Trophoblast cell (in vitro differentiated cells and primary cell): ENCODE results near the gene IGFBP2.

Source experiments
- DNase-seq, 2 donors: peaks; one replicate each; pipeline ENCODE4 v3.0.0-alpha.2; 2016
- H2AFZ ChIP-seq: 2 replicates; pipeline ENCODE4 v1.6.1; 2013; ENCODE audit warnings: low read length, moderate library complexity, mild to moderate bottlenecking; ENCODE audit not compliant: insufficient read depth, poor library complexity
- H2AK5ac ChIP-seq: 2 replicates; pipeline ENCODE4 v1.6.1; 2013; ENCODE audit warnings: mild to moderate bottlenecking, low read length
- H2BK120ac ChIP-seq: 2 replicates; pipeline ENCODE4 v1.6.1; 2013; ENCODE audit warnings: low read length, mild to moderate bottlenecking, moderate library complexity; ENCODE audit not compliant: insufficient read depth, poor library complexity
- H2BK12ac ChIP-seq: 2 replicates; pipeline ENCODE4 v1.6.1; 2013; ENCODE audit warnings: mild to moderate bottlenecking, low read length, moderate library complexity
- H2BK5ac ChIP-seq: 2 replicates; pipeline ENCODE4 v1.6.1; 2013; ENCODE audit warnings: low read length, low read depth, moderate library complexity, mild to moderate bottlenecking; ENCODE audit not compliant: poor library complexity
- H3K14ac ChIP-seq: 2 replicates; pipeline ENCODE4 v1.6.1; 2013; ENCODE audit warnings: mild to moderate bottlenecking, low read length
- H3K18ac ChIP-seq: 2 replicates; pipeline ENCODE4 v1.6.1; 2013; ENCODE audit warnings: mild to moderate bottlenecking, low read length
- H3K23ac ChIP-seq: 2 replicates; pipeline ENCODE4 v1.6.1; 2013; ENCODE audit warnings: low read length
- H3K27ac ChIP-seq: 2 replicates; pipeline ENCODE4 v1.5.1; 2013; ENCODE audit warnings: low read depth, mild to moderate bottlenecking, inconsistent platforms, low read length, moderate library complexity
- H3K27me3 ChIP-seq: 2 replicates; pipeline ENCODE4 v1.6.1; 2013; ENCODE audit warnings: inconsistent platforms, mild to moderate bottlenecking, low read length, moderate library complexity; ENCODE audit not compliant: insufficient read depth
- H3K36me3 ChIP-seq, 2 experiments: 1 replicate in 1 of 2; 2 replicates in 1 of 2; pipeline ENCODE4 v1.6.1; 2013; ENCODE audit warnings: low read length in 2 of 2, mild to moderate bottlenecking in 2 of 2, moderate library complexity in 1 of 2; ENCODE audit not compliant: insufficient read depth in 2 of 2, control insufficient read depth in 1 of 2
- H3K4ac ChIP-seq: 2 replicates; pipeline ENCODE4 v1.6.1; 2013; ENCODE audit warnings: low read depth, mild to moderate bottlenecking, low read length, moderate library complexity
- H3K4me1 ChIP-seq, 2 experiments: 1 replicate in 1 of 2; 2 replicates in 1 of 2; pipeline ENCODE4 v1.6.1; 2013; ENCODE audit warnings: low read length in 2 of 2, mild to moderate bottlenecking in 2 of 2, moderate library complexity in 1 of 2; ENCODE audit not compliant: insufficient read depth in 2 of 2, control insufficient read depth in 1 of 2
- H3K4me2 ChIP-seq: 2 replicates; pipeline ENCODE4 v1.6.1; 2013; ENCODE audit warnings: inconsistent platforms, mild to moderate bottlenecking, low read length, moderate library complexity
- H3K4me3 ChIP-seq: 2 replicates; pipeline ENCODE4 v1.5.1; 2013; ENCODE audit warnings: mild to moderate bottlenecking, low read depth, low read length, inconsistent platforms
- H3K79me1 ChIP-seq: one replicate; pipeline ENCODE4 v1.6.1; 2013; ENCODE audit warnings: low read length
- H3K79me2 ChIP-seq: 2 replicates; pipeline ENCODE4 v1.6.1; 2013; ENCODE audit warnings: low read length, mild to moderate bottlenecking; ENCODE audit not compliant: control insufficient read depth, insufficient read depth, poor library complexity
- H3K9ac ChIP-seq: 2 replicates; pipeline ENCODE4 v1.6.1; 2013; ENCODE audit warnings: mild to moderate bottlenecking, low read length
- H3K9me3 ChIP-seq: 2 replicates; pipeline ENCODE4 v1.6.1; 2013; ENCODE audit warnings: low read depth, mild to moderate bottlenecking, control low read depth, inconsistent platforms, low read length; ENCODE audit not compliant: insufficient read depth
- H4K12ac ChIP-seq: 2 replicates; pipeline ENCODE4 v1.6.1; 2013; ENCODE audit warnings: low read depth, mild to moderate bottlenecking, low read length, moderate library complexity
- H4K8ac ChIP-seq: 2 replicates; pipeline ENCODE4 v1.6.1; 2013; ENCODE audit warnings: low read depth, mild to moderate bottlenecking, low read length, moderate library complexity
- H4K91ac ChIP-seq: one replicate; pipeline ENCODE4 v1.6.1; 2013; ENCODE audit warnings: low read depth, mild to moderate bottlenecking, low read length, moderate library complexity
- WGBS: extraction: QIAGEN DNeasy Blood & Tissue Kit; methylation state at CpG from one replicate; pipeline ENCODE4 v1.1.7; 2013; ENCODE audit warnings: missing lambda C conversion rate; ENCODE audit not compliant: insufficient read length, insufficient coverage; ENCODE audit errors: extremely low coverage; 5-methylcytosine and 5-hydroxymethylcytosine counted together

IGFBP2 gene

GRCh38 chr2:216696751-216697560 lies 63.7 kb downstream of the IGFBP2 start:
- Histone ChIP-seq H3K14ac (no peak overlapping the region), H4K12ac (no peak overlapping the region), H3K4me2 (no peak overlapping the region), H2BK12ac (peak overlapping the region; percentile 59), H3K4ac (no peak overlapping the region), H2AK5ac (no peak overlapping the region), H3K18ac (no peak overlapping the region), H3K4me1 (peaks cover 14 to 29% of the 10 kb centered on the region in 2 experiments), H3K27me3 (peaks cover 7% of the 10 kb centered on the region), H2BK120ac (no peak overlapping the region), H2AFZ (no peak overlapping the region), H3K9ac (no peak overlapping the region), H4K91ac (peak overlapping the region; percentile 25), H3K4me3 (no peak overlapping the region), H3K36me3 (peaks cover 0 to 2% of the 10 kb centered on the region in 2 experiments), H3K27ac (peak overlapping the region; percentile 24), H3K23ac (no peak overlapping the region), H2BK5ac (peak overlapping the region; percentile 16), H3K79me1 (peaks cover 17% of the 10 kb centered on the region), H3K9me3 (no peaks in the 10 kb centered on the region), H3K79me2 (peaks cover 8% of the 10 kb centered on the region), H4K8ac (no peak overlapping the region)
- no CpG with 5 or more reads among the region's 7 CpGs for WGBS
- DNase-seq, result peak in 1 of 2 donors; percentile 33

- H4K8ac ChIP-seq, result no peak overlapping the region
- H3K27me3 ChIP-seq, result peaks cover 7% of the 10 kb centered on the region
- no peak overlapping the region for H3K4ac ChIP-seq
- H3K18ac ChIP-seq, result no peak overlapping the region
- H3K4me2 ChIP-seq, result no peak overlapping the region
- H3K27ac ChIP-seq, result no peak overlapping the region
- no peak overlapping the region for H3K23ac ChIP-seq
- no peak overlapping the region for H4K12ac ChIP-seq
- H3K4me1 ChIP-seq, result peaks cover 13 to 26% of the 10 kb centered on the region in 2 experiments
- peak overlapping the region; percentile 69 for H2BK120ac ChIP-seq
- H2BK12ac ChIP-seq, result no peak overlapping the region
- no peak overlapping the region for H2AK5ac ChIP-seq
- H3K14ac ChIP-seq, result no peak overlapping the region
- no peaks in the 10 kb centered on the region for H3K9me3 ChIP-seq
- no peak overlapping the region for H2AFZ ChIP-seq
- no peak for DNase-seq
- H3K79me1 ChIP-seq, result peaks cover 17% of the 10 kb centered on the region
- H3K9ac ChIP-seq, result no peak overlapping the region
- peaks cover 6% of the 10 kb centered on the region for H3K79me2 ChIP-seq
- no peaks in the 10 kb centered on the region for H3K36me3 ChIP-seq
- H3K4me3 ChIP-seq, result no peak overlapping the region
- H2BK5ac ChIP-seq, result no peak overlapping the region
- H4K91ac ChIP-seq, result peak overlapping the region; percentile 65
- WGBS, result no CpG with 5 or more reads among the region's 6 CpGs
Measured at GRCh38 chr2:216698293-216698692, 65.1 kb downstream of the IGFBP2 start.

GRCh38 chr2:216698895-216699294 lies 65.7 kb downstream of the IGFBP2 start:
- Histone ChIP-seq H3K9me3 (no peaks in the 10 kb centered on the region), H3K23ac (no peak overlapping the region), H3K4ac (peak overlapping the region; percentile 94), H4K12ac (no peak overlapping the region), H3K79me2 (peaks cover 6% of the 10 kb centered on the region), H3K4me1 (peaks cover 13 to 24% of the 10 kb centered on the region in 2 experiments), H3K18ac (peak overlapping the region; percentile 60), H3K79me1 (peaks cover 15% of the 10 kb centered on the region), H2AFZ (no peak overlapping the region), H2BK120ac (peak overlapping the region; percentile 16), H3K9ac (no peak overlapping the region), H2AK5ac (peak overlapping the region; percentile 67), H2BK12ac (peak overlapping the region; percentile 83), H3K14ac (peak overlapping the region; percentile 33), H3K27ac (no peak overlapping the region), H2BK5ac (peak overlapping the region; percentile 37), H4K8ac (no peak overlapping the region), H4K91ac (peak overlapping the region; percentile 68), H3K4me3 (no peak overlapping the region), H3K4me2 (no peak overlapping the region), H3K27me3 (peaks cover 7% of the 10 kb centered on the region), H3K36me3 (no peaks in the 10 kb centered on the region)
- DNase-seq, result peak; percentile 17 to 66
- WGBS, result no CpG with 5 or more reads among the region's 5 CpGs

GRCh38 chr2:216700088-216700567 lies 66.9 kb downstream of the IGFBP2 start:
- no peak overlapping the region for H3K14ac ChIP-seq
- WGBS, result no CpG with 5 or more reads among the region's 7 CpGs
- H4K8ac ChIP-seq, result no peak overlapping the region

More at GRCh38 chr2:216700088-216700567, 66.9 kb downstream of the IGFBP2 start:
- Histone ChIP-seq H2BK12ac (peak overlapping the region; percentile 19), H3K9ac (no peak overlapping the region), H3K4me1 (peaks cover 13 to 16% of the 10 kb centered on the region in 2 experiments), H4K12ac (no peak overlapping the region), H4K91ac (peak overlapping the region; percentile 8), H2AFZ (no peak overlapping the region), H3K36me3 (no peaks in the 10 kb centered on the region), H2BK5ac (no peak overlapping the region), H3K27me3 (no peaks in the 10 kb centered on the region), H2AK5ac (no peak overlapping the region), H3K4me2 (no peak overlapping the region), H3K4ac (no peak overlapping the region), H3K79me2 (no peaks in the 10 kb centered on the region), H2BK120ac (no peak overlapping the region), H3K27ac (no peak overlapping the region), H3K18ac (no peak overlapping the region), H3K79me1 (peaks cover 8% of the 10 kb centered on the region), H3K9me3 (no peaks in the 10 kb centered on the region), H3K4me3 (no peak overlapping the region), H3K23ac (no peak overlapping the region)
- no peak for DNase-seq
